Duodenal mucosa (tissue), 2 donors: ENCODE results near the gene CHP2.
"Not testable (repeated sequence)": the region's sequence is repeated elsewhere in the genome, so short reads cannot be mapped to it uniquely, and the experiment has no call there.

Source experiments
- H3K27ac ChIP-seq: one replicate; pipeline ENCODE4 v1.7.0; 2013; ENCODE audit warnings: low read depth, low read length
- H3K27me3 ChIP-seq, 2 donors: one replicate each; pipeline ENCODE4 v1.7.0; 2013; ENCODE audit warnings: low read length in 2 of 2, control low read depth in 1 of 2; ENCODE audit not compliant: insufficient read depth in 2 of 2, control insufficient read depth in 1 of 2
- H3K36me3 ChIP-seq, 2 donors: one replicate each; pipeline ENCODE4 v1.7.0; 2013; ENCODE audit warnings: low read length in 2 of 2, control low read depth in 1 of 2; ENCODE audit not compliant: insufficient read depth in 2 of 2, control insufficient read depth in 1 of 2
- H3K4me1 ChIP-seq, 2 donors: one replicate each; pipeline ENCODE4 v1.7.0; 2013; ENCODE audit warnings: low read length in 2 of 2, control low read depth in 1 of 2; ENCODE audit not compliant: insufficient read depth in 2 of 2, control insufficient read depth in 1 of 2
- H3K4me3 ChIP-seq, 2 donors: one replicate each; pipeline ENCODE4 v1.7.0; 2013; ENCODE audit warnings: low read length in 2 of 2, low read depth in 1 of 2
- H3K9ac ChIP-seq, 2 donors: one replicate each; pipeline ENCODE4 v1.7.0; 2013; ENCODE audit warnings: low read length in 2 of 2, low read depth in 1 of 2
- H3K9me3 ChIP-seq, 2 donors: one replicate each; pipeline ENCODE4 v1.7.0; 2013; ENCODE audit warnings: low read length in 2 of 2, control low read depth in 1 of 2; ENCODE audit not compliant: control insufficient read depth in 1 of 2

CHP2 gene

GRCh38 chr16:23754594-23755483 lies at the start of gene CHP2:
Gene CHP2, plus strand, starts transcription at chr16:23755026. Its CDS starts 24 bp downstream, at chr16:23755050.
- peak within 1 kb of the TSS; percentile 72 to 80 for H3K9ac ChIP-seq
- H3K27ac ChIP-seq, result peak within 1 kb of the TSS; percentile 62
- peaks cover 7 to 17% of the 10 kb centered on the region in 2 donors for H3K36me3 ChIP-seq
- peaks cover 16 to 22% of the 10 kb centered on the region in 2 donors for H3K27me3 ChIP-seq
- peaks cover 14 to 25% of the 10 kb centered on the region in 2 donors for H3K4me1 ChIP-seq
- H3K9me3 ChIP-seq, result no peaks in the 10 kb centered on the region
- H3K4me3 ChIP-seq, result peak within 1 kb of the TSS; percentile 78 to 82

GRCh38 chr16:23705517-23705902 lies 49.3 kb upstream of the CHP2 start:
- Histone ChIP-seq H3K9me3 (peaks cover 3% of the 10 kb centered on the region in 2 donors), H3K36me3 (peaks cover 5 to 58% of the 10 kb centered on the region in 2 donors), H3K9ac (no peak overlapping the region), H3K27ac (no peak overlapping the region), H3K4me1 (no peaks in the 10 kb centered on the region), H3K4me3 (no peak overlapping the region), H3K27me3 (no peaks in the 10 kb centered on the region)

GRCh38 chr16:23706439-23706838 lies 48.4 kb upstream of the CHP2 start:
- Histone ChIP-seq H3K4me1 (peaks cover 0 to under 1% of the 10 kb centered on the region in 2 donors), H3K9me3 (peaks cover 3% of the 10 kb centered on the region in 2 donors), H3K27ac (no peak overlapping the region), H3K4me3 (no peak overlapping the region), H3K27me3 (no peaks in the 10 kb centered on the region), H3K36me3 (peaks cover 5 to 64% of the 10 kb centered on the region in 2 donors), H3K9ac (no peak overlapping the region)

- H3K4me3 ChIP-seq, result no peak overlapping the region
- peaks cover 3% of the 10 kb centered on the region in 2 donors for H3K9me3 ChIP-seq
- H3K9ac ChIP-seq, result no peak overlapping the region
- H3K36me3 ChIP-seq, result peaks cover 5 to 51% of the 10 kb centered on the region in 2 donors
- H3K27ac ChIP-seq, result no peak overlapping the region
- no peaks in the 10 kb centered on the region for H3K27me3 ChIP-seq
- peaks cover 0 to 4% of the 10 kb centered on the region in 2 donors for H3K4me1 ChIP-seq
Measured at GRCh38 chr16:23709536-23709935, 45.3 kb upstream of the CHP2 start.

- H3K27ac ChIP-seq, result no peak overlapping the region
- H3K9ac ChIP-seq, result no peak overlapping the region
- peaks cover 3% of the 10 kb centered on the region in 2 donors for H3K9me3 ChIP-seq
- H3K4me1 ChIP-seq, result peaks cover 0 to 4% of the 10 kb centered on the region in 2 donors
- no peaks in the 10 kb centered on the region for H3K27me3 ChIP-seq
- H3K36me3 ChIP-seq, result peaks cover 5 to 46% of the 10 kb centered on the region in 2 donors
- H3K4me3 ChIP-seq, result no peak overlapping the region
Measured at GRCh38 chr16:23710008-23710407, 44.8 kb upstream of the CHP2 start.

GRCh38 chr16:23710504-23710903 lies 44.3 kb upstream of the CHP2 start:
- H3K27ac ChIP-seq, result no peak overlapping the region
- peaks cover 3% of the 10 kb centered on the region in 2 donors for H3K9me3 ChIP-seq
- H3K4me3 ChIP-seq, result no peak overlapping the region
- H3K36me3 ChIP-seq, result peaks cover 5 to 42% of the 10 kb centered on the region in 2 donors
- no peaks in the 10 kb centered on the region for H3K27me3 ChIP-seq
- H3K4me1 ChIP-seq, result peaks cover 0 to 4% of the 10 kb centered on the region in 2 donors
- H3K9ac ChIP-seq, result no peak overlapping the region

- H3K9ac ChIP-seq, result peak overlapping the region in 1 of 2 donors; percentile 64
- no peaks in the 10 kb centered on the region for H3K27me3 ChIP-seq
- H3K27ac ChIP-seq, result peak overlapping the region; percentile 30
Measured at GRCh38 chr16:23711785-23712184, 43.0 kb upstream of the CHP2 start.

GRCh38 chr16:23712976-23713375 lies 41.9 kb upstream of the CHP2 start, which contains the start of gene ERN2:
Gene ERN2, minus strand, starts transcription at chr16:23713222. Its CDS starts 35 bp downstream, at chr16:23713187.
- peak within 1 kb of the TSS; percentile 30 for H3K27ac ChIP-seq
- H3K4me1 ChIP-seq, result peaks cover 0 to 4% of the 10 kb centered on the region in 2 donors
- H3K4me3 ChIP-seq, result peak within 1 kb of the TSS; percentile 61 to 67
- peak within 1 kb of the TSS; percentile 43 to 64 for H3K9ac ChIP-seq
- H3K36me3 ChIP-seq, result peaks cover 0 to 21% of the 10 kb centered on the region in 2 donors
- H3K27me3 ChIP-seq, result no peaks in the 10 kb centered on the region
- peaks cover 3% of the 10 kb centered on the region in 2 donors for H3K9me3 ChIP-seq

More at GRCh38 chr16:23711785-23712184, 43.0 kb upstream of the CHP2 start:
- Histone ChIP-seq H3K36me3 (peaks cover 4 to 33% of the 10 kb centered on the region in 2 donors), H3K4me1 (peaks cover 0 to 4% of the 10 kb centered on the region in 2 donors), H3K4me3 (peak overlapping the region; percentile 61 to 67), H3K9me3 (peaks cover 3% of the 10 kb centered on the region in 2 donors)

GRCh38 chr16:23716484-23716883 lies 38.3 kb upstream of the CHP2 start:
- H3K4me3 ChIP-seq, result no peak overlapping the region
- no peaks in the 10 kb centered on the region for H3K9me3 ChIP-seq
- no peak overlapping the region for H3K9ac ChIP-seq
- peaks cover 0 to 4% of the 10 kb centered on the region in 2 donors for H3K27me3 ChIP-seq
- peaks cover 0 to 3% of the 10 kb centered on the region in 2 donors for H3K4me1 ChIP-seq
- no peak overlapping the region for H3K27ac ChIP-seq
- H3K36me3 ChIP-seq, result no peaks in the 10 kb centered on the region

- H3K9me3 ChIP-seq, H3K9ac ChIP-seq, H3K36me3 ChIP-seq, H3K4me1 ChIP-seq, H3K27me3 ChIP-seq, H3K27ac ChIP-seq, H3K4me3 ChIP-seq: not testable (repeated sequence)
Measured at GRCh38 chr16:23722613-23723240, 32.1 kb upstream of the CHP2 start.
